RWPE2 (cell line): ENCODE results near the gene LRRC8C.
"Not testable (repeated sequence)": the region's sequence is repeated elsewhere in the genome, so short reads cannot be mapped to it uniquely, and the experiment has no call there.

Experiments
- ATAC-seq: fragments of 200-7000 bp; cut with Tn5 transposase; 3 replicates; pipeline ENCODE4 v1.9.1; 2021; ENCODE audit warnings: low read depth
- DNase-seq: peaks from one replicate; pipeline ENCODE4 v3.0.0-alpha.2; 2020; ENCODE audit warnings: low spot score
- H3K27ac ChIP-seq: fragments of 450-650 bp; 2 replicates; pipeline ENCODE4 v1.5.1; 2017; ENCODE audit warnings: mild to moderate bottlenecking; ENCODE audit not compliant: poor library complexity, severe bottlenecking
- H3K27me3 ChIP-seq: fragments of 250-450 bp; sonication (Bioruptor Pico); 2 replicates; pipeline ENCODE4 v1.5.1; 2021; ENCODE audit warnings: mild to moderate bottlenecking, moderate library complexity; ENCODE audit not compliant: insufficient read depth, poor library complexity, severe bottlenecking
- H3K36me3 ChIP-seq: fragments of 250-450 bp; sonication (Bioruptor Pico); 2 replicates; pipeline ENCODE4 v1.5.1; 2020; ENCODE audit warnings: low read depth, mild to moderate bottlenecking, moderate library complexity
- H3K4me1 ChIP-seq: fragments of 250-450 bp; sonication (Bioruptor Pico); 2 replicates; pipeline ENCODE4 v1.5.1; 2021; ENCODE audit warnings: mild to moderate bottlenecking, moderate library complexity; ENCODE audit not compliant: insufficient read depth, poor library complexity, severe bottlenecking
- H3K4me3 ChIP-seq: fragments of 250-450 bp; sonication (Bioruptor Pico); 2 replicates; pipeline ENCODE4 v1.5.1; 2021; ENCODE audit warnings: mild to moderate bottlenecking, moderate library complexity; ENCODE audit not compliant: severe bottlenecking
- H3K9me3 ChIP-seq: fragments of 250-450 bp; sonication (Bioruptor Pico); 2 replicates; pipeline ENCODE4 v1.5.1; 2021; ENCODE audit warnings: mild to moderate bottlenecking, moderate library complexity; ENCODE audit not compliant: severe bottlenecking
- TF ChIP-seq, protein P1 (sequence below): fragments of 450-650 bp; IDR thresholded peaks from one replicate; pipeline ENCODE4 v1.5.1; 2017; ENCODE audit warnings: mild to moderate bottlenecking, moderate library complexity; ENCODE audit not compliant: poor library complexity, severe bottlenecking

LRRC8C gene

DNA sequence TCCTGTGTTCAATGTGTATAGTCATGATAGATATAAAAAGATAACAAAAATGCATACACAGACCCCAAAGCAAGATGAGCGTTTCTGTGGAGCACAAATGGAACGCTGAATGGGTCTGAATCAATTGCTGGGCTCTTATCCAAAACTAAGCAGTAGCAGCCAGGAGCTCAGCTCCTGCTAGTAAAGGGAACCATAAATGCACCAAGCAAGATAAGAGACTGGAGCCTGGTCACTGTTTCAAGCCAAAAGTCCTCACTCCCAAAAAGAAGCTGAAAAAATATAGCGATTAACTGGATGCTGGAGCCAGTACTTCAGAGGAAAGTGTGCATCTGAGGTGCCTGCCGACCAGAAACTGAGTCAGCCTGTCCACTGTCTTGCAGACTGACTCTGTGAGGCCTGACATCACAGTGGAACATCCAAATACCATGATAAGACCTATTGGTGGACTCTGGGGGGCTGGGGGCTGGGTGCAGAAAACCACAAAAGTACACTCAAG lies 68.9 kb downstream of the LRRC8C start:
- no peak overlapping the region for H3K27ac ChIP-seq

DNA sequence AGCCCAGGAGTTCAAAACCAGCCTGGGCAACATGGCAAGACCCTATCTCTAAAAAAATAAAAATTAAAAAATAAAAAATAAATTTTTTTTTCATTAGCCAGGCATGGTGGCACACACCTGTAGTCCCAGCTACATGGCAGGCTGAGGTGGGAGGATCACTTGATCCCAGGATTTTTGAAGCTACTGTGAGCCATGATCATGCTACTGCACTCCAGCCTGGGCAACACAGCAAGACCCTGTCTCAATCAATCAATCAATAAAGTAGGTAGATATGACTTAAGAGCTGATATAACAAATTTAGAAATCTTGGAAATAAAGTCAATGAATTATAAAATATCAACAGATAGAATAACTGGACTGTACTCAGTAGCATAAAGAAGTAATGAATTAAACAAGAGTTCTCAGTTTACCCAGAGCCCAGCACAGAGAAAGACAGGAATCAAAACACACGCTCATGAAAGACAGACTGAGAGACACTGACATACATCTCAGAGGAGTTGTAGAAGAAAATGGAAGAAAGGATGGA lies 69.7 kb downstream of the LRRC8C start:
- no peaks in the 10 kb centered on the region for H3K27me3 ChIP-seq
- H3K27ac ChIP-seq = no peak overlapping the region
- peaks cover 10% of the 10 kb centered on the region; the same call in 1 of the 2 replicates for H3K36me3 ChIP-seq
- peaks cover 2% of the 10 kb centered on the region for H3K9me3 ChIP-seq
- H3K4me1 ChIP-seq = peaks cover 5% of the 10 kb centered on the region
- H3K4me3 ChIP-seq = no peak overlapping the region
- DNase-seq (no peak), ATAC-seq (no peak)
- TF ChIP-seq, protein P1, sequence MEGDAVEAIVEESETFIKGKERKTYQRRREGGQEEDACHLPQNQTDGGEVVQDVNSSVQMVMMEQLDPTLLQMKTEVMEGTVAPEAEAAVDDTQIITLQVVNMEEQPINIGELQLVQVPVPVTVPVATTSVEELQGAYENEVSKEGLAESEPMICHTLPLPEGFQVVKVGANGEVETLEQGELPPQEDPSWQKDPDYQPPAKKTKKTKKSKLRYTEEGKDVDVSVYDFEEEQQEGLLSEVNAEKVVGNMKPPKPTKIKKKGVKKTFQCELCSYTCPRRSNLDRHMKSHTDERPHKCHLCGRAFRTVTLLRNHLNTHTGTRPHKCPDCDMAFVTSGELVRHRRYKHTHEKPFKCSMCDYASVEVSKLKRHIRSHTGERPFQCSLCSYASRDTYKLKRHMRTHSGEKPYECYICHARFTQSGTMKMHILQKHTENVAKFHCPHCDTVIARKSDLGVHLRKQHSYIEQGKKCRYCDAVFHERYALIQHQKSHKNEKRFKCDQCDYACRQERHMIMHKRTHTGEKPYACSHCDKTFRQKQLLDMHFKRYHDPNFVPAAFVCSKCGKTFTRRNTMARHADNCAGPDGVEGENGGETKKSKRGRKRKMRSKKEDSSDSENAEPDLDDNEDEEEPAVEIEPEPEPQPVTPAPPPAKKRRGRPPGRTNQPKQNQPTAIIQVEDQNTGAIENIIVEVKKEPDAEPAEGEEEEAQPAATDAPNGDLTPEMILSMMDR = no peak

More for the DNA sequence above, 68.9 kb downstream of the LRRC8C start:
- H3K27me3 ChIP-seq = no peaks in the 10 kb centered on the region
- DNase-seq = no peak
- no peak for ATAC-seq
- peaks cover 2% of the 10 kb centered on the region for H3K9me3 ChIP-seq
- peaks cover 5% of the 10 kb centered on the region for H3K4me1 ChIP-seq
- H3K36me3 ChIP-seq = peaks cover 15% of the 10 kb centered on the region; the same call in 1 of the 2 replicates
- TF ChIP-seq, protein P1 = no peak
- no peak overlapping the region for H3K4me3 ChIP-seq

DNA sequence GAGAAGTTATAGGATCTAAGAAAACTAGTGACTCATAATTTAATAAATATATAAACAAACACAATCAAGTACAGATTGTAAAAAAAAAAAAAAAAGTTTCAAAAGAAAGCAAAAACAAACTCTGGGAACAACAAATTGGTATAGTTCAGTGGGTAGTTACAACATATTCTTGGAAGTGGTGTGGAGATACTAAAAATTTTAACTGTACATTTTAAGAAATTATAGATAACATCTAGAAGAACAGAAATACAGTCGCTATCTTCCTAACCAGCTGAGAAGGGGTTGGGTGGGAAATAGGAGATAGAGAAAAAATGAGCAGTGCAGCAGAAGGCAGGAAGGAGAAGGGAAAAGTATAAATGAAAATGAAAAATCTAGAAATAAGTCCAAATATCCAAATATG lies 70.5 kb downstream of the LRRC8C start:
- ATAC-seq = no peak

DNA sequence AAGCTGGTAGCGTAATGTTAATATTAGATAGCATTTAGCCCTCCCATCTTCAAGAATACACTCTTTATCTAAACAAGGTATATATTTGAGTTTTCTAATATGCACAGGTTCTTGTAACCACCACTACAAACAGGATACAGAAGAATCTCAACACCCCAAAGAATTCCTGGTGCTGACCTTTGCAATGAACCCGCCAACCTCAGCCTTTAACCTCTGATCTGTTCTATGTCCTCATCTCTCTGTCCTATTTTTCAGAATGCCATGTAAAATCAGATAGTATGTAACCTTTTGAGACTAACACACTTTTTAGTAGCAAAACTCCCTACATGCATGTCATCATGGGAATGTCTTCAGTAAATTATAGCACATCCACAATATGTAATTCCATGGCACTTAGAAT lies 71.1 kb downstream of the LRRC8C start:
- TF ChIP-seq, protein P1 = no peak
- DNase-seq = no peak
- H3K4me3 ChIP-seq = no peak overlapping the region
- no peak overlapping the region for H3K27ac ChIP-seq
- no peaks in the 10 kb centered on the region for H3K4me1 ChIP-seq
- peaks cover 2% of the 10 kb centered on the region for H3K9me3 ChIP-seq
- ATAC-seq = no peak
- peaks cover 4% of the 10 kb centered on the region; the same call in 1 of the 2 replicates for H3K36me3 ChIP-seq
- H3K27me3 ChIP-seq = no peaks in the 10 kb centered on the region

More for the DNA sequence above, 70.5 kb downstream of the LRRC8C start:
- Histone ChIP-seq H3K9me3 (peaks cover 2% of the 10 kb centered on the region), H3K36me3 (peaks cover 9% of the 10 kb centered on the region; the same call in 1 of the 2 replicates), H3K4me1 (peaks cover 2% of the 10 kb centered on the region), H3K27ac (no peak overlapping the region), H3K27me3 (no peaks in the 10 kb centered on the region), H3K4me3 (no peak overlapping the region)
- TF ChIP-seq, protein P1 = no peak
- DNase-seq = no peak

DNA sequence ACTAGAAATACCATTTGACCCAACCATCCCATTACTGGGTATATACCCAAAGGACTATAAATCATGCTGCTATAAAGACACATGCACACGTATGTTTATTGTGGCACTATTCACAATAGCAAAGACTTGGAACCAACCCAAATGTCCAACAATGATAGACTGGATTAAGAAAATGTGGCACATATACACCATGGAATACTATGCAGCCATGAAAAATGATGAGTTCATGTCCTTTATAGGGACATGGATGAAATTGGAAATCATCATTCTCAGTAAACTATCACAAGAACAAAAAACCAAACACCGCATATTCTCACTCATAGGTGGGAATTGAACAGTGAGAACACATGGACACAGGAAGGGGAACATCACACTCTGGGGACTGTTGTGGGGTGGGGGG lies 72.0 kb downstream of the LRRC8C start:
- H3K27ac ChIP-seq, H3K27me3 ChIP-seq, ATAC-seq, H3K4me1 ChIP-seq, H3K4me3 ChIP-seq, H3K36me3 ChIP-seq, DNase-seq, H3K9me3 ChIP-seq: not testable (repeated sequence)
